Endothelial cell of umbilical vein (primary cell): ENCODE measurements around the gene FAM13C.

Experiments
- EZH2 ChIP-seq: IDR thresholded peaks from 2 replicates; pipeline ENCODE4 v1.6.1; 2012; ENCODE audit warnings: borderline replicate concordance, low read depth, mild to moderate bottlenecking, moderate library complexity, low read length, inconsistent platforms; ENCODE audit not compliant: severe bottlenecking
- GATA2 ChIP-seq: IDR thresholded peaks from 2 replicates; pipeline ENCODE4 v1.7.0; 2011; ENCODE audit warnings: low read depth, mild to moderate bottlenecking, moderate library complexity, mixed read lengths, low read length; ENCODE audit not compliant: insufficient read length, insufficient read depth
- JUN ChIP-seq: IDR thresholded peaks from 2 replicates; pipeline ENCODE4 v1.6.1; 2011; ENCODE audit warnings: borderline replicate concordance, low read depth; ENCODE audit not compliant: insufficient read length, insufficient read depth
- POLR2A ChIP-seq: IDR thresholded peaks from 2 replicates; pipeline ENCODE4 v1.6.1; 2012; ENCODE audit warnings: low read depth, mild to moderate bottlenecking, control low read depth, low read length
- POLR2AphosphoS5 ChIP-seq: IDR thresholded peaks from 2 replicates; pipeline ENCODE4 v1.6.1; 2012; ENCODE audit warnings: low read depth, mild to moderate bottlenecking, control low read depth, low read length, moderate library complexity; ENCODE audit not compliant: insufficient read depth
- TF ChIP-seq, protein P1 (sequence below), 2 donors: IDR thresholded peaks; 1 replicate in 1 of 2; 2 replicates in 1 of 2; pipeline ENCODE4 v1.5.1; 2011; ENCODE audit warnings: low read length in 2 of 2, mild to moderate bottlenecking in 2 of 2, moderate library complexity in 2 of 2, control low read depth in 1 of 2, inconsistent platforms in 1 of 2, low read depth in 1 of 2; ENCODE audit not compliant: insufficient read depth in 1 of 2; ENCODE audit errors: extremely low read depth in 1 of 2
- TF ChIP-seq, protein P2 (sequence below): IDR thresholded peaks from 2 replicates; pipeline ENCODE4 v1.6.1; 2011; ENCODE audit not compliant: insufficient read depth, insufficient read length

DNA sequence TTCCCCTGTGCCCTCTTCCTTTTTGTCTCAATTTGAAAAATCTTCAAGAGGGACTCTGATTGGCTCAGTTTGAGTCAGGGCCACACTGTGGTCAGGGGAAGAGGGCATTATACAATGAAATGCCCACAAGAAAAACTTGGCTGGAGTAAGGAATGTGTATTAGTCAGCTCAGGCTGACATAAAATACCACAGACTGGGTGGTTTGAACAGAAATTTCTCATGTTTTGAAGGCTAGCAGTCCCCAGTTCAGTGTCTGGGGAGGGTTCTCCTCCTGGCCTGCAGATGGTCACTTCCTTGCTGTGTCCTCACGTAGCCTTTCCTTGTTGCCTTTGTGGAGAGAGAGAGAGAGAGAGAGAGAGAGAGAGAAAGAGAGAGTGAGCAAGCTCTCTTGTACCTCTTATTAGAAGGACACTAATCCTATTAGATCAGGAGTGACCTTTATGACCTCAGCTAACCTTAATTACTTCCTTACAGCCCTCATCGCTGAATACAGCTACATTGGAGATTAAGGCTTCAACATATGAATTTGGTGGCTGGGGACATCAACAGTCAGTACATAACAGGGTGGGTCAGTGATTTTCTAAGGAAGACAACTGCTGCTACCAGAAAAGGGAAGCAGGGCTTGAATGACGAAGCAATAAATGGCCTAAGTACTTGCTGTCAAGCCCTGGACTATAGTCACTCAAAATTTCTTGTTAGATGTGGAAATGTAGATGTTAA lies 25.8 kb upstream of the FAM13C start:
- TF ChIP-seq, protein P1, sequence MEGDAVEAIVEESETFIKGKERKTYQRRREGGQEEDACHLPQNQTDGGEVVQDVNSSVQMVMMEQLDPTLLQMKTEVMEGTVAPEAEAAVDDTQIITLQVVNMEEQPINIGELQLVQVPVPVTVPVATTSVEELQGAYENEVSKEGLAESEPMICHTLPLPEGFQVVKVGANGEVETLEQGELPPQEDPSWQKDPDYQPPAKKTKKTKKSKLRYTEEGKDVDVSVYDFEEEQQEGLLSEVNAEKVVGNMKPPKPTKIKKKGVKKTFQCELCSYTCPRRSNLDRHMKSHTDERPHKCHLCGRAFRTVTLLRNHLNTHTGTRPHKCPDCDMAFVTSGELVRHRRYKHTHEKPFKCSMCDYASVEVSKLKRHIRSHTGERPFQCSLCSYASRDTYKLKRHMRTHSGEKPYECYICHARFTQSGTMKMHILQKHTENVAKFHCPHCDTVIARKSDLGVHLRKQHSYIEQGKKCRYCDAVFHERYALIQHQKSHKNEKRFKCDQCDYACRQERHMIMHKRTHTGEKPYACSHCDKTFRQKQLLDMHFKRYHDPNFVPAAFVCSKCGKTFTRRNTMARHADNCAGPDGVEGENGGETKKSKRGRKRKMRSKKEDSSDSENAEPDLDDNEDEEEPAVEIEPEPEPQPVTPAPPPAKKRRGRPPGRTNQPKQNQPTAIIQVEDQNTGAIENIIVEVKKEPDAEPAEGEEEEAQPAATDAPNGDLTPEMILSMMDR (IDR thresholded peaks at IDR 0.05; ENCODE audit: extremely low read depth in 1 of 2, insufficient read depth in 1 of 2, low read depth in 1 of 2, low read length in 2 of 2), result no peak
- no peak for TF ChIP-seq POLR2AphosphoS5
- TF ChIP-seq JUN, result no peak
- no peak for TF ChIP-seq POLR2A
- no peak for TF ChIP-seq EZH2
- TF ChIP-seq, protein P2, sequence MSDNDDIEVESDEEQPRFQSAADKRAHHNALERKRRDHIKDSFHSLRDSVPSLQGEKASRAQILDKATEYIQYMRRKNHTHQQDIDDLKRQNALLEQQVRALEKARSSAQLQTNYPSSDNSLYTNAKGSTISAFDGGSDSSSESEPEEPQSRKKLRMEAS, result no peak
- TF ChIP-seq GATA2, result no peak
